ENCODE results near the gene AHSG.

DNA sequence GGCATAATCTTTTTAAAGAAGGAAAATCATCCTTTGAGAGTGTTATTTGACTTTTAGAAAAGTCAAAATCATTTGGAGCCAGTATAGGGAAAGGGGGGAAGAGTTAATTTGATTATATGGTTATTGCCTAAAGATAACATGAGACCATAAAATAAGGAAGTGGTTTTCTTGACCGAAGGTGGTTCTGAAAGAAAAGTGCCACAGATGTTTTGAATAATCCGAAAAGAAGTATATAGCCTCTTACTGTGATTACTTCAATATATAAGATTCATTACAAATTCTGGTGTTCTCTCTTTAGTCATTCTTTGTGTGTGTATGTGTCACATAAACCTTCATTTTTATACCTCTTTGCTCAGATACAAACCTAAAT lies 41.2 kb upstream of the AHSG start:
- TF ChIP-seq, protein P1, sequence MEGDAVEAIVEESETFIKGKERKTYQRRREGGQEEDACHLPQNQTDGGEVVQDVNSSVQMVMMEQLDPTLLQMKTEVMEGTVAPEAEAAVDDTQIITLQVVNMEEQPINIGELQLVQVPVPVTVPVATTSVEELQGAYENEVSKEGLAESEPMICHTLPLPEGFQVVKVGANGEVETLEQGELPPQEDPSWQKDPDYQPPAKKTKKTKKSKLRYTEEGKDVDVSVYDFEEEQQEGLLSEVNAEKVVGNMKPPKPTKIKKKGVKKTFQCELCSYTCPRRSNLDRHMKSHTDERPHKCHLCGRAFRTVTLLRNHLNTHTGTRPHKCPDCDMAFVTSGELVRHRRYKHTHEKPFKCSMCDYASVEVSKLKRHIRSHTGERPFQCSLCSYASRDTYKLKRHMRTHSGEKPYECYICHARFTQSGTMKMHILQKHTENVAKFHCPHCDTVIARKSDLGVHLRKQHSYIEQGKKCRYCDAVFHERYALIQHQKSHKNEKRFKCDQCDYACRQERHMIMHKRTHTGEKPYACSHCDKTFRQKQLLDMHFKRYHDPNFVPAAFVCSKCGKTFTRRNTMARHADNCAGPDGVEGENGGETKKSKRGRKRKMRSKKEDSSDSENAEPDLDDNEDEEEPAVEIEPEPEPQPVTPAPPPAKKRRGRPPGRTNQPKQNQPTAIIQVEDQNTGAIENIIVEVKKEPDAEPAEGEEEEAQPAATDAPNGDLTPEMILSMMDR (IDR thresholded peaks at IDR 0.05) = no peak
- no peak for TF ChIP-seq POLR2A (IDR thresholded peaks at IDR 0.05)
